K562 (cell line): ENCODE data around the gene DHRS11. TPM values are rescaled to one million over a fixed set of nuclear protein-coding genes. Genes with fewer than 3 reads are reported as not detected.

Source experiments
- ARID1B ChIP-seq: fragments of 450-650 bp; IDR thresholded peaks from 2 replicates; pipeline ENCODE4 v1.6.1; 2016; ENCODE audit warnings: antibody characterized with exemption, mild to moderate bottlenecking, inconsistent platforms
- ATF2 ChIP-seq: sonication (generic); formaldehyde crosslinking; IDR thresholded peaks from 2 replicates; pipeline ENCODE4 v1.8.1; 2022; ENCODE audit warnings: missing genetic modification reagents
- BACH1 ChIP-seq: fragments of 200-800 bp; sonication (Bioruptor generic); IDR thresholded peaks from 2 replicates; pipeline ENCODE4 v1.6.1; 2016; ENCODE audit warnings: missing genetic modification characterization, missing compliant biosample characterization
- BMI1 ChIP-seq: fragments of 150-350 bp; IDR thresholded peaks from 2 replicates; pipeline ENCODE4 v1.6.1; 2014; ENCODE audit warnings: low read length
- CTBP1 ChIP-seq: fragments of 450-650 bp; IDR thresholded peaks from 2 replicates; pipeline ENCODE4 v1.6.1; 2016; ENCODE audit warnings: borderline replicate concordance
- E2F3 ChIP-seq: fragments of 250-450 bp; sonication (Bioruptor Pico); IDR thresholded peaks from 2 replicates; pipeline ENCODE4 v1.4.0; 2020; ENCODE audit warnings: mild to moderate bottlenecking
- EP300 ChIP-seq: IDR thresholded peaks from 2 replicates; pipeline ENCODE4 v1.6.1; 2012; ENCODE audit warnings: low read length, improper control_type of control experiment
- FOXK2 ChIP-seq, 2 experiments: fragments of 450-650 bp; IDR thresholded peaks in 1 of 2; conservative IDR thresholded peaks in 1 of 2; 2 replicates each; pipeline ENCODE4 v1.6.1; 2016; ENCODE audit warnings: low read depth in 2 of 2, mild to moderate bottlenecking in 1 of 2
- FOXM1 ChIP-seq, 2 experiments: fragments of 450-650 bp in 1 of 2; sonication (generic) in 1 of 2; formaldehyde crosslinking in 1 of 2; IDR thresholded peaks; 2 replicates each; pipeline versions ENCODE4 v1.6.1 to v1.9.0; 2017 to 2022; ENCODE audit warnings: low read depth in 2 of 2, mild to moderate bottlenecking in 2 of 2, missing genetic modification reagents in 1 of 2, moderate library complexity in 1 of 2
- KLF1 ChIP-seq: fragments of 450-650 bp; IDR thresholded peaks from 2 replicates; pipeline ENCODE4 v1.6.1; 2016; ENCODE audit warnings: missing genetic modification characterization, missing compliant biosample characterization
- L3MBTL2 ChIP-seq: fragments of 450-650 bp; IDR thresholded peaks from 2 replicates; pipeline ENCODE4 v1.6.1; 2016; ENCODE audit warnings: mild to moderate bottlenecking, moderate library complexity
- NFATC3 ChIP-seq: fragments of 450-650 bp; IDR thresholded peaks from 2 replicates; pipeline ENCODE4 v1.6.1; 2017; ENCODE audit warnings: mild to moderate bottlenecking
- SMAD4 ChIP-seq: fragments of 250-450 bp; sonication (Bioruptor Pico); conservative IDR thresholded peaks from 2 replicates; pipeline ENCODE4 v1.8.0; 2021; ENCODE audit warnings: inconsistent platforms, mild to moderate bottlenecking, moderate library complexity
- SMARCA4 ChIP-seq: fragments of 450-650 bp; IDR thresholded peaks from 2 replicates; pipeline ENCODE4 v1.6.1; 2016
- TBL1XR1 ChIP-seq, 2 experiments: IDR thresholded peaks; 2 replicates each; pipeline ENCODE4 v1.6.1; 2012; ENCODE audit warnings: improper control_type of control experiment in 2 of 2, low read length in 2 of 2, mild to moderate bottlenecking in 1 of 2
- ZFPM2 ChIP-seq: fragments of 250-450 bp; sonication (Bioruptor Pico); IDR thresholded peaks from 2 replicates; pipeline ENCODE4 v1.5.1; 2022; ENCODE audit warnings: mild to moderate bottlenecking
- ZNF316 ChIP-seq: fragments of 450-650 bp; IDR thresholded peaks from 2 replicates; pipeline ENCODE4 v1.6.1; 2016
- ZNF830 ChIP-seq: fragments of 250-450 bp; sonication (Bioruptor Pico); IDR thresholded peaks from 2 replicates; pipeline ENCODE4 v1.5.0; 2021; ENCODE audit warnings: mild to moderate bottlenecking
- polyA plus RNA-seq, 8 experiments: library from polyadenylated mRNA; depleted of rRNA in 4 of 8; stranded (reverse) in 5 of 8; unstranded in 3 of 8; fragments of >200 nt; fragmentation: Nextera tagmentation in 2 of 8; fragmentation: Illumina TruSeq in 1 of 8; extraction: Ambion mirVana in 2 of 8; extraction: Trizol in 1 of 8; gene quantifications; 2 replicates each; pipeline versions ENCODE4 v1.2.1 to v1.2.3, GENCODE V29; 2011 to 2014; ENCODE audit warnings: inconsistent platforms in 1 of 8, missing spikeins in 1 of 8
- total RNA-seq, 7 experiments: library from RNA; depleted of rRNA in 6 of 7; stranded (reverse); fragments of >200 nt in 6 of 7; fragmentation: Illumina TruSeq in 2 of 7; extraction: Trizol in 2 of 7; gene quantifications; 2 replicates each; pipeline versions ENCODE4 v1.2.1 to v1.2.3, GENCODE V29; 2011 to 2021; ENCODE audit warnings: low replicate concordance in 1 of 7
- TF ChIP-seq, protein P1 (sequence below): IDR thresholded peaks from 3 replicates; pipeline ENCODE4 v1.6.1; 2011; ENCODE audit warnings: borderline replicate concordance, mild to moderate bottlenecking, moderate library complexity; ENCODE audit not compliant: insufficient read length; ENCODE audit errors: extremely low read depth
- TF ChIP-seq, protein P2 (sequence below): sonication (generic); formaldehyde crosslinking; IDR thresholded peaks from 2 replicates; pipeline ENCODE4 v1.8.1; 2022; ENCODE audit warnings: missing genetic modification reagents
- TF ChIP-seq, protein P3 (sequence below), 2 experiments: IDR thresholded peaks; 2 replicates each; pipeline ENCODE4 v1.6.1; 2012; ENCODE audit warnings: improper control_type of control experiment in 2 of 2, low read depth in 2 of 2, low read length in 2 of 2, borderline replicate concordance in 1 of 2

DHRS11 gene
- total and polyA plus RNA-seq, 9 of the 15 experiments (the other 6 are each of a cell fraction or from before 2014, with no cell fraction given), result 15.2 to 123 (median 59.8) TPM

DNA sequence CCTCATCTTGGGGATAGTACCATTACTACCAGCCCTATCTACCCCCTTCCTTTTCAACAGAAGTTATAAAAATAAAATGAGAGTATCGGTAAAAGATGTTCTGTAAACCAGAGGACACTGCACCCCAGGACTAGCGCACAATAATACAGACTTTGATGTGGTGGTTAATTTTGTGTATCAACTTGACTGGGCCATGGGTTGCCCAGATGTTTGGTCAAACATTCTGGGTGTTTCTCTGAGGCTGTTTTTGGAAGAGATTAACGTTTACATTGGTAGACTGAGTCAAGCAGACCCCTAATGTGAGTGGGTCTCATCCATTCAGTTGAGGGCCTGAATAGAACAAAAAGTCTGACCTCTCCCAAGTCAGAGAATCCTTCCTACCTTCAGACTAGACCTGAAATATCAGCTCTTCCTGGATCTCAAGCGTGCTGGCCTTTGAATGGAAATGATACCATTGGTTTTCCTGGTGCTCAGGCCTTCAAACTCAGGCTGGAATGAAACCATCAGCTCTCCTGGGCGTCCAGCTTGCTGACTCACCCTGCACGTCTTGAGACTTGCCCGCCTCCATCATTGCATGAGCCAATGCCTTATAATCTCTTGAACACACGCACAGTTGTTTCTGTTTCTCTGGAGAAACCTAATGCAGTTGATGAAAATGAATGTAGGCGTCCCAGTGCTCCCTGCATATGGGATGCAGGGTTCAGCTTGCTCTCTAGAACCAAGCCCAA lies 19.8 kb downstream of the DHRS11 start (continued):
- TF ChIP-seq, protein P1, sequence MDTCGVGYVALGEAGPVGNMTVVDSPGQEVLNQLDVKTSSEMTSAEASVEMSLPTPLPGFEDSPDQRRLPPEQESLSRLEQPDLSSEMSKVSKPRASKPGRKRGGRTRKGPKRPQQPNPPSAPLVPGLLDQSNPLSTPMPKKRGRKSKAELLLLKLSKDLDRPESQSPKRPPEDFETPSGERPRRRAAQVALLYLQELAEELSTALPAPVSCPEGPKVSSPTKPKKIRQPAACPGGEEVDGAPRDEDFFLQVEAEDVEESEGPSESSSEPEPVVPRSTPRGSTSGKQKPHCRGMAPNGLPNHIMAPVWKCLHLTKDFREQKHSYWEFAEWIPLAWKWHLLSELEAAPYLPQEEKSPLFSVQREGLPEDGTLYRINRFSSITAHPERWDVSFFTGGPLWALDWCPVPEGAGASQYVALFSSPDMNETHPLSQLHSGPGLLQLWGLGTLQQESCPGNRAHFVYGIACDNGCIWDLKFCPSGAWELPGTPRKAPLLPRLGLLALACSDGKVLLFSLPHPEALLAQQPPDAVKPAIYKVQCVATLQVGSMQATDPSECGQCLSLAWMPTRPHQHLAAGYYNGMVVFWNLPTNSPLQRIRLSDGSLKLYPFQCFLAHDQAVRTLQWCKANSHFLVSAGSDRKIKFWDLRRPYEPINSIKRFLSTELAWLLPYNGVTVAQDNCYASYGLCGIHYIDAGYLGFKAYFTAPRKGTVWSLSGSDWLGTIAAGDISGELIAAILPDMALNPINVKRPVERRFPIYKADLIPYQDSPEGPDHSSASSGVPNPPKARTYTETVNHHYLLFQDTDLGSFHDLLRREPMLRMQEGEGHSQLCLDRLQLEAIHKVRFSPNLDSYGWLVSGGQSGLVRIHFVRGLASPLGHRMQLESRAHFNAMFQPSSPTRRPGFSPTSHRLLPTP, result no peak
- 0 out of 2 replicates have a peak, but pooled peaks have one; percentile 44 for TF ChIP-seq BACH1 (tag)
- TF ChIP-seq FOXM1 (IDR thresholded peaks at IDR 0.05; ENCODE audit: low read depth), result no peak
- no peak for TF ChIP-seq FOXM1 (CRISPR knock-in tag; IDR thresholded peaks at IDR 0.05; ENCODE audit: low read depth)
- TF ChIP-seq FOXK2 (conservative IDR thresholded peaks at IDR 0.05 in 1 of 2, IDR thresholded peaks at IDR 0.05 in 1 of 2; ENCODE audit: low read depth in 2 of 2), result 0 out of 4 replicates have a peak, but pooled peaks of 1 of the 2 experiments have one; percentile 50
- TF ChIP-seq ATF2, result no peak
- TF ChIP-seq L3MBTL2, result peak; percentile 60; the same call in 1 of the 2 replicates
- peak; percentile 55 for TF ChIP-seq SMARCA4
- TF ChIP-seq TBL1XR1 (IDR thresholded peaks at IDR 0.05; ENCODE audit: low read length in 2 of 2), result no peak
- no peak for TF ChIP-seq BMI1
- TF ChIP-seq CTBP1, result peak; percentile 66; the same call in 1 of the 2 replicates
- TF ChIP-seq ZFPM2 (CRISPR knock-in tag), result no peak
- 0 out of 2 replicates have a peak, but pooled peaks have one; percentile 36 for TF ChIP-seq SMAD4 (CRISPR knock-in tag)
- TF ChIP-seq ZNF316, result peak; percentile 89
- TF ChIP-seq ARID1B, result peak; percentile 51
- TF ChIP-seq E2F3, result no peak
- no peak for TF ChIP-seq KLF1 (tag)
- no peak for TF ChIP-seq ZNF830 (CRISPR knock-in tag)
- TF ChIP-seq, protein P2, sequence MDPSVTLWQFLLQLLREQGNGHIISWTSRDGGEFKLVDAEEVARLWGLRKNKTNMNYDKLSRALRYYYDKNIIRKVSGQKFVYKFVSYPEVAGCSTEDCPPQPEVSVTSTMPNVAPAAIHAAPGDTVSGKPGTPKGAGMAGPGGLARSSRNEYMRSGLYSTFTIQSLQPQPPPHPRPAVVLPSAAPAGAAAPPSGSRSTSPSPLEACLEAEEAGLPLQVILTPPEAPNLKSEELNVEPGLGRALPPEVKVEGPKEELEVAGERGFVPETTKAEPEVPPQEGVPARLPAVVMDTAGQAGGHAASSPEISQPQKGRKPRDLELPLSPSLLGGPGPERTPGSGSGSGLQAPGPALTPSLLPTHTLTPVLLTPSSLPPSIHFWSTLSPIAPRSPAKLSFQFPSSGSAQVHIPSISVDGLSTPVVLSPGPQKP (CRISPR knock-in tag), result no peak
- peak; percentile 37; the same call in 1 of the 2 replicates for TF ChIP-seq EP300
- TF ChIP-seq, protein P3, sequence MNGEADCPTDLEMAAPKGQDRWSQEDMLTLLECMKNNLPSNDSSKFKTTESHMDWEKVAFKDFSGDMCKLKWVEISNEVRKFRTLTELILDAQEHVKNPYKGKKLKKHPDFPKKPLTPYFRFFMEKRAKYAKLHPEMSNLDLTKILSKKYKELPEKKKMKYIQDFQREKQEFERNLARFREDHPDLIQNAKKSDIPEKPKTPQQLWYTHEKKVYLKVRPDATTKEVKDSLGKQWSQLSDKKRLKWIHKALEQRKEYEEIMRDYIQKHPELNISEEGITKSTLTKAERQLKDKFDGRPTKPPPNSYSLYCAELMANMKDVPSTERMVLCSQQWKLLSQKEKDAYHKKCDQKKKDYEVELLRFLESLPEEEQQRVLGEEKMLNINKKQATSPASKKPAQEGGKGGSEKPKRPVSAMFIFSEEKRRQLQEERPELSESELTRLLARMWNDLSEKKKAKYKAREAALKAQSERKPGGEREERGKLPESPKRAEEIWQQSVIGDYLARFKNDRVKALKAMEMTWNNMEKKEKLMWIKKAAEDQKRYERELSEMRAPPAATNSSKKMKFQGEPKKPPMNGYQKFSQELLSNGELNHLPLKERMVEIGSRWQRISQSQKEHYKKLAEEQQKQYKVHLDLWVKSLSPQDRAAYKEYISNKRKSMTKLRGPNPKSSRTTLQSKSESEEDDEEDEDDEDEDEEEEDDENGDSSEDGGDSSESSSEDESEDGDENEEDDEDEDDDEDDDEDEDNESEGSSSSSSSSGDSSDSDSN (IDR thresholded peaks at IDR 0.05; ENCODE audit: borderline replicate concordance in 1 of 2, low read depth in 2 of 2, low read length in 2 of 2), result no peak
- TF ChIP-seq NFATC3, result no peak
